ENCODE data around the gene CNTNAP4.

GRCh38 chr16:76446251-76446650, 169.1 kb downstream of the CNTNAP4 start:
- no peak for TF ChIP-seq RNF2 (IDR thresholded peaks at IDR 0.05; ENCODE audit: borderline replicate concordance, low read depth, low read length, missing control alignments, poor library complexity, severe bottlenecking)
- TF ChIP-seq CTCF (IDR thresholded peaks at IDR 0.05; ENCODE audit: control extremely low read depth in 1 of 3, insufficient read depth in 1 of 3, low read depth in 1 of 3, low read length in 3 of 3), result no peak
- no peak for TF ChIP-seq MAX (IDR thresholded peaks at IDR 0.05)
- no peak for TF ChIP-seq ATF2 (IDR thresholded peaks at IDR 0.05; ENCODE audit: low read length)
- TF ChIP-seq TBP (IDR thresholded peaks at IDR 0.05; ENCODE audit: low read depth, low read length), result no peak
- TF ChIP-seq GABPA (IDR thresholded peaks at IDR 0.05; ENCODE audit: borderline replicate concordance, insufficient read depth, low read length), result no peak
- no peak for TF ChIP-seq EP300 (IDR thresholded peaks at IDR 0.05; ENCODE audit: borderline replicate concordance in 1 of 2, low read depth in 2 of 2, low read length in 2 of 2)
- no peak for TF ChIP-seq RAD21 (IDR thresholded peaks at IDR 0.05 in 1 of 2, conservative IDR thresholded peaks at IDR 0.05 in 1 of 2; ENCODE audit: low read depth in 2 of 2, low read length in 2 of 2)
- no peak for TF ChIP-seq POLR2A (IDR thresholded peaks at IDR 0.05; ENCODE audit: control extremely low read depth in 1 of 2, low read depth in 2 of 2, low read length in 2 of 2)
- no peak for TF ChIP-seq SIRT6 (IDR thresholded peaks at IDR 0.05; ENCODE audit: low read length)
- no peak for TF ChIP-seq POLR2AphosphoS5 (IDR thresholded peaks at IDR 0.05; ENCODE audit: low read depth, low read length)
- TF ChIP-seq ASH2L (IDR thresholded peaks at IDR 0.05; ENCODE audit: low read length), result no peak
